ELR (cell line): Measurements from ENCODE around the gene CALML4.
"Not testable (repeated sequence)": the region's sequence is repeated elsewhere in the genome, so short reads cannot be mapped to it uniquely, and the experiment has no call there.

Source experiments
- DNase-seq: peaks from one replicate; pipeline ENCODE4 v3.0.0-alpha.2; 2015; ENCODE audit warnings: low read depth

CALML4 gene

GRCh38 chr15:68208136-68208535, 3.0 kb upstream of the CALML4 start:
- no peak for DNase-seq

GRCh38 chr15:68207176-68207935, 2.2 kb upstream of the CALML4 start:
- no peak for DNase-seq

- DNase-seq = no peak
Observed at GRCh38 chr15:68206711-68207151, 1.6 kb upstream of the CALML4 start.

GRCh38 chr15:68205954-68206539, 915 bp upstream of the CALML4 start:
- DNase-seq = no peak

GRCh38 chr15:68205558-68205944, 419 bp upstream of the CALML4 start:
- no peak for DNase-seq

GRCh38 chr15:68204361-68204760, 771 bp downstream of the CALML4 start:
- no peak for DNase-seq

- no peak for DNase-seq
Observed at GRCh38 chr15:68203956-68204355, 1.2 kb downstream of the CALML4 start.

- no peak for DNase-seq
Observed at GRCh38 chr15:68203486-68203885, 1.6 kb downstream of the CALML4 start.

GRCh38 chr15:68202994-68203393, 2.1 kb downstream of the CALML4 start:
- DNase-seq = not testable (repeated sequence)

GRCh38 chr15:68201879-68202261, 3.3 kb downstream of the CALML4 start:
- no peak for DNase-seq

- no peak for DNase-seq
Observed at GRCh38 chr15:68201153-68201878, 3.8 kb downstream of the CALML4 start.

- DNase-seq = no peak
Observed at GRCh38 chr15:68200016-68200861, 4.9 kb downstream of the CALML4 start.

GRCh38 chr15:68199340-68199739, 5.8 kb downstream of the CALML4 start:
- no peak for DNase-seq

GRCh38 chr15:68197661-68198437, 7.3 kb downstream of the CALML4 start:
- DNase-seq = no peak

GRCh38 chr15:68197170-68197492, 8.0 kb downstream of the CALML4 start:
- DNase-seq = no peak

GRCh38 chr15:68196445-68197169, 8.5 kb downstream of the CALML4 start:
- no peak for DNase-seq

GRCh38 chr15:68195336-68196112, 9.6 kb downstream of the CALML4 start:
- no peak for DNase-seq

- DNase-seq = no peak
Observed at GRCh38 chr15:68192804-68193486, 12.2 kb downstream of the CALML4 start.

- no peak for DNase-seq
Observed at GRCh38 chr15:68192117-68192516, 13.0 kb downstream of the CALML4 start.

- no peak for DNase-seq
Observed at GRCh38 chr15:68191555-68191954, 13.6 kb downstream of the CALML4 start.
